GM19452 (cell line): ENCODE data around the gene KIF5C.

Source experiments
- ATAC-seq: cut with Tn5 transposase; IDR thresholded peaks from one replicate; pipeline ENCODE4 v1.9.1; 2021; ENCODE audit not compliant: unreplicated experiment

KIF5C gene

DNA sequence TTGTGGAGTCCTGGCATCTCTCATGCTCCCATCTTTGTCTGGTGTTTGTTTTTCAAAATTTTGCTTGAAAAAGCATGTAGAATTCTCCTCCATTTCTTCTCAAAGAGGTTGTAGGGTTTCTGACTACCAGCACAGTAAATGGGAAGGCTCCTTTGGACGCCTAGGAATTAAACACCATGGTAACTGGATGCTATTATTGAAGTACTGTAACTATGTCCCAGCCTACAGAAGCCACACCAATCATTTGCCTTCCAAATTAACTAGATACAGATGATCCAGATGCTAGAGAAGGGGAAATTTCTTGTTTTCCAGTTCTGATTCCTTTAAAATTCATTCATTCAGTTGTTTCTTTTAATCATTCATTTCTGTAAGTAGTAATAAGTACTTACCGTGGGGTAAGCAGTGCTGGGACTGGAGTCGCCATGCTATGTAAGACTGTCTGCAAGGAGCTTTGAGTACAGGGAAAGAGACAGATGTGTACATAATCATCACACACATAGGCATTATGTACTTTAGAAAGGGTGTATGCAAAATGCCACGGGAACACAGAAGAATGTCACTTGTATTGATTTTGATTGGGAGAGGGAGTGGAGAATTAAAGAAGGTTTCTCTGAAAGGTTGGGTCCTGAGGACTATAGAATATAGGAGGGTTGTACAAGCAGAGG lies 49.6 kb downstream of the KIF5C start:
- no peak for ATAC-seq

DNA sequence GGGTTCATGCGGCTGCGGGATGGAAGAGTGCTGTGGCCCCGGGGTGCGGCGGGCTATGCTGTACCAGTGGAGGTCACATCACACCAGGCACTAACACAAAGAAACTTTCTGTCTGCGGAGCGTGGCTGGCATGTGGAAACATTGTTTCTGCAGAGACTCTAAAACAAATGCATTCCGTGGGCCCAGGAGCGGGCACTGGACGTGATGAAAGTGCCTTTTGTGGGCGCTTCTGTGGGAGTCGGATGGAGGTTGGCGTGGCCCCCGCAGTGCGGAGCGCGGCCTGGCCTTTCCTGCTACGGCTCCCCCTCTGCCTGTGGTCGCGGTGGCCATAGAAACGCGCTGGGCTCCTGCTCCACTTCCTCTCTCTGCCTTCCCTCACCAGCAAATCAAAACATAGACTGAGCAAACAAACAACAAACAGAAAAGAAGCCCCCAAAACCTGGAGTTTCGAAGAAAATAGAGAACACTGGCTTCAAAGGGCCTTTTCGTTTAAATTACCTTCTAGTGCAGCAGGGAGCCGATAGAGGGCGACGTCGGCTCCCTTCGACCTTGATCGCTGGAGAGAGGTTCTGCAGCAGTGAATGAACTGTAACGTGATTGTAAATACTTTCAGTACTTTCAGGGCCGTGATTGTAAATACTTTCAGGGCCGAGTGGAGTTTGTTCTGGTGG lies 51.4 kb downstream of the KIF5C start:
- ATAC-seq = peak; percentile 86

DNA sequence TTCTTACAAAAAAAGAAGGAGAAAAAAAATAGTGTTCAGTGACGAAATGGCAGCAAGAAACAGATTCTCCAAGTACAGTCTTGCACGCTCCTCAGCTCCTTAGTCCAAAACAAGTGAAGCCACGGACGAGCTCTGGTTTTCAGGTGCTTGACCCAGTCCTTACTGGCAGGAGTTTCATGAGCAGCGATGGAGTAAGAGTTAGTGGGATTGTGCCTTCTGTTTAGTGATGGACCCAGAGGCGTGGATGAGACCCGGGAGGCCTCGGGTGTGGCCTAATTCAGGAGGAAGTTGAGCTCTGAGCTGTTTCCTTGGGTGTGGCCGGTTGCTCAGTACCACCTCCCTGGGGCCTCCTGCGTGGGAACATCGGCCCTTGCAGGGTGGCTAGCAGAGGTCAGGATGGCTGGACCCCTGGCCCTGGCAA lies 52.0 kb downstream of the KIF5C start:
- peak; percentile 56 for ATAC-seq

- ATAC-seq = no peak
Observed at GRCh38 chr2:148928395-148928794, 53.4 kb downstream of the KIF5C start.

GRCh38 chr2:148930046-148930775 lies 55.2 kb downstream of the KIF5C start:
- ATAC-seq = no peak

DNA sequence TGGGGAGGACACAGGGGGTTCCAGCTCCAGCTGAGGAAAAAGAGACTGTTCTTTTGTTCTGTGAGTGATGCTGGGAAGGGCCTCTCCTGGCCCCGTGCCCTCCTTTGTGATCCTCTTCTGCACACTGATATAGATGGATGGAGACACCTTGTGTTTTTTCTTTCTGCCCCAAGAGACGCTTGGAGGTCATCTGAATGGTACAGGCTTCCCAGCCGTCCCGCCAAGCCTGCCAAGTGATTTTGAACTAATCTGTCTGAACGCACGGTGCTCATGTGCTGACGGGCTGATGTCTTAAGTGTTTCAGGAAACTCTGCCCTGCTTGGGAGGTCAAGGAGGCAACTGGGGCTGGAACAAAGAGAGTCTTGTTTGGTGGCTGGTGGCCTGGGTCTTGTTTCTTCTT lies 57.5 kb downstream of the KIF5C start:
- ATAC-seq = no peak

- ATAC-seq = no peak
Observed at GRCh38 chr2:148933456-148933855, 58.4 kb downstream of the KIF5C start.

- no peak for ATAC-seq
Observed at GRCh38 chr2:148935791-148936190, 60.8 kb downstream of the KIF5C start.

GRCh38 chr2:148936857-148937450 lies 61.9 kb downstream of the KIF5C start:
- no peak for ATAC-seq

- no peak for ATAC-seq
Observed at GRCh38 chr2:148939271-148939670, 64.2 kb downstream of the KIF5C start.

GRCh38 chr2:148943097-148943496 lies 68.1 kb downstream of the KIF5C start:
- no peak for ATAC-seq

GRCh38 chr2:148944536-148944935 lies 69.5 kb downstream of the KIF5C start:
- no peak for ATAC-seq

GRCh38 chr2:148947299-148947698 lies 72.3 kb downstream of the KIF5C start:
- ATAC-seq = no peak

GRCh38 chr2:148948868-148949267 lies 73.8 kb downstream of the KIF5C start:
- ATAC-seq = no peak

DNA sequence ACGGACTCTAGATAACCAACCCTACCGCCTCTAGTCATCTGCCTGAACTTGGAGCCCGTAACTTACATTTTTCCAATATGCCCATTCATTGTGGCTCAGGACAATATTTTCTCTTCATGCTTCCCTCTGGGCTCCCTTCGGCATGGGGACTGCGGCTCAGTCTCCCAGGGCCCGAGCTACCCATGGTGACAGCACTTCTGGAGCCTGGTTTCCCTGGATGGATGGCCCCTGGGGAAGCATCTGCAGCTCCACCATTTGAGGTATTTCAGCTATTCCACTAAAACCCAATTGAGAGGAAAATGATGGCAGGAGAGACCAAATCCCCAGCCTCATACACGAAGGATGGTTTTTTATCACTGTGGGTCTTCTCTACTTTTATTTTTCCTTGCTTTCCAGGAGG lies 74.3 kb downstream of the KIF5C start:
- no peak for ATAC-seq

DNA sequence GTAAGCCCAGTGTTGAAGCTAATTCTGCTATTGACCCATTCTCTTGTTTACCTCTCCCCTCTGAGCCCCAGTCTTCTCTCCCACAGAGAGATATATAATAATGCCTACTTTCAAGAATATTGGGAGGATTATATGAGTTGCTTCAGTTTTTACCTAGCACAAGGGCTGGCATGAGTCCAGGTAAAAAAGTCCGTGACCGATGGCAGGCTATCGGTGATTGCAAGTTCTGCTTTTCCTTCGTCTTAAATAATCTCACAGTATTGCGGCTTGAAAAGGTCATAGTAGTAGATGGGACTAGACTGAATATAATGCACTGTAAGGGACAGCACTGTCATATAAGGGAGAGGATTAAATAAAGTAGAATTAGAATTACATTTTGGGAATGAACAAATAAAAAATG lies 77.6 kb downstream of the KIF5C start:
- ATAC-seq = no peak

- ATAC-seq = no peak
Observed at GRCh38 chr2:148953426-148953825, 78.4 kb downstream of the KIF5C start.

DNA sequence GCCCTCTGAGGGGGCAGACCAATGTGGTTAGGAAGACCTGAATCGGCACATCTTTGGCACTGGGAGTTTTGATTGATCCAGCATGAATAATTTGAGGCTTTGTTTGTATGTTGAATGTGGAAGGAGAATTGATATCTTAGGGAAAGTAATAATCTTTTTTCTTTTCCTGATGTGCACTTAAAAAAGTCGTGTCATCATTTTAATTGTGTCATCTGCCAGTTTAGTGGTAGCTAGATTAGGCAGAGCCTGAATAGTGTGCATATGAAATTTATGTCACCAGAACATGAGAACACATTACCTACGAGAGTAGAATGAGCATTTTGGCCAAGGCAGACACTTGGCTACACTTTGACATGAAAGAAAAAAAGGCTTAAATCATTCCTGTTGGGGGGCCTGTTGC lies 79.5 kb downstream of the KIF5C start:
- no peak for ATAC-seq

GRCh38 chr2:148955798-148956197 lies 80.8 kb downstream of the KIF5C start:
- ATAC-seq = no peak

DNA sequence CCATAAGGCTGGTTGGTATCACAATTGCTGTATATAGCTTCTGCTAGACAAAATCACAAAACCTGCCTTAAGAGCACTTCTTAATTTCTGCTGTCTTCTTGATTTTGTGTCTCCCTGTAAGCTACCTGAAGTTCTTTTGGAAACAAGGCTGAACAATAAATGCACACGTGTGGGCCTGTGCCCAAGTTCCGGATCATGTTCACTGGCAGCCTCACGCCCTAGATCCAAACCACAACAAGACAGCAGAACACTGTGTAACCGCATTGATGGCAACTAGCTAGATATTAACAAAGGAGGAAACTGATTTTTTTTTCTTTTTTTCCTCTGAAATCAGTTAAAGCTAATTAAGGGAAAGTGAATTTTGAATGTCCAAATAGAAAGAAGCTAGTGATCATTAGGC lies 82.0 kb downstream of the KIF5C start:
- no peak for ATAC-seq

GRCh38 chr2:148959745-148960144 lies 84.7 kb downstream of the KIF5C start:
- no peak for ATAC-seq

DNA sequence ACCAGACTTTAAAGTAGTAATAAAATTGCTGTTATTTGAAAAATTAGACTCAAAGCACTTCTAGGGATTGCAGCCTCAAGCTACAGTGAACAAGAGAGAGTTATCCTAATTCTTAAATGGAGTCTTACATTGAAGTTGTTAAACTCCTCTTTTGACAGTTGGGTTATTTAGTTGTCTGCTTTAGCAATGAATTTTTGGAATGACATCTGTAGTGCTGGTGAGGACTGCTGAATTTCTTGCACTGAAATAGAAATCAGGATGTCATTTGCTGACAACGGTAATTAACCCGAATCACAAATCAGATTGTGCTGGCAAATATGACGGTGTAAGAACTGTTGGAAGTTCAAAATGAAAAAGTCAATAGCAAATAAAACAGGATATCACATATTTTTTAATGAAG lies 85.5 kb downstream of the KIF5C start:
- no peak for ATAC-seq
